GM12873 (cell line): ENCODE data around the gene NRXN3.

Experiments
- CTCF ChIP-seq: IDR thresholded peaks from 2 replicates; pipeline ENCODE4 v1.5.1; 2012; ENCODE audit warnings: low read depth, mild to moderate bottlenecking, moderate library complexity, low read length, control low read depth; ENCODE audit not compliant: insufficient read depth; ENCODE audit errors: missing control alignments

Gene NRXN3

GRCh38 chr14:78207414-78207813, 37.2 kb downstream of the NRXN3 start:
- no peak for TF ChIP-seq CTCF

- no peak for TF ChIP-seq CTCF
Observed at GRCh38 chr14:78220273-78220672, 50.1 kb downstream of the NRXN3 start.

GRCh38 chr14:78222746-78223145, 52.6 kb downstream of the NRXN3 start:
- TF ChIP-seq CTCF, result no peak

- no peak for TF ChIP-seq CTCF
Observed at GRCh38 chr14:78227248-78228077, 57.3 kb downstream of the NRXN3 start.

GRCh38 chr14:78228702-78229327, 58.6 kb downstream of the NRXN3 start:
- no peak for TF ChIP-seq CTCF

GRCh38 chr14:78232231-78233000, 62.2 kb downstream of the NRXN3 start:
- no peak for TF ChIP-seq CTCF

- no peak for TF ChIP-seq CTCF
Observed at GRCh38 chr14:78238141-78238540, 68.0 kb downstream of the NRXN3 start.
